HG02642 (cell line): ENCODE results near the gene RAP1A.
A peak's percentile ranks its signal among the peaks of the same experiment; 100 is the strongest.

ENCODE experiments used
- ATAC-seq: cut with Tn5 transposase; IDR thresholded peaks from one replicate; pipeline ENCODE4 v1.9.1; 2021; ENCODE audit warnings: mild to moderate bottlenecking; ENCODE audit not compliant: unreplicated experiment, poor library complexity

RAP1A gene

DNA sequence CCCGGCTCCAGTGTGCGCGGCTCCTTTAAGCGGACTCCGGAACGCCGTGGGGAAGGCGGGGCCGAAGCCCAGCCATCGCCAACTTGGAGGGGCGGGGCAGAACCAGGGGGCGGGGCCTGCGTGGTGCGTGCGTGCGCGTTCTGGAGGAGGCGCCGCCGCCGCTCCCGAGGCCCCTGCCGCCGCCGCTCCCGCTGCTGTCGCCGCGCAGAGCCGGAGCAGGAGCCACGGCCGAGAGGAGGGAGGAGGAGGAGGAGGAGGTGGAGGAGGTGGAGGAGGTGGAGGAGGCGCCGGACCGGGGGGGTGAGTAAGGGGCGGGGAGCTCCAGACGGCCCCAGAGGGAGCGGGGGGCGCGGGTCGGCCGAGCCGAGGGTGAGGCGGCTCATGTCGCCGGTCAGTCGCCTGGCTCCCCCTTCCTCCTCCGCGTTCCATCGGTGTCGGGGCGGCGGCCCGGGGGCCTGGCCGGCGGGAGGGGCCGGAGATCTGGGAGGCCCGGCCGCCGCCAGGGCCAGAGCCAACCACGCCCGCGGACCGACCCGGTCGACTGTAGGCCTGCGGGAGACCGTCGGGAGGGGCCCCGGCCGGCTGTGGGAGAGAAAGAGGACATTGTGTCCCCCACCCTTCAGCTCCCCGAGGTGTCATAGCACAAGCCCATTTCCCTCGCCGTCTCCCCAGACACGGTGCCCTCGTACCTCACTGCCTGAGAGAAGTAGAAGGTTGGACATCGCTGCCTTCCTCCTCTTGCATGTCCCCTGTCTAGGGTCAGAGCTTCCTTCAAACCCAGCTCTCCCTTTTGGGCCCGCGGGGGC is at the start of gene RAP1A:
RAP1A (plus strand) TSS at position 155 of the 806 bp plus-strand sequence. CDS start 71,572 bp downstream, outside the sequence.
- ATAC-seq, result peak; percentile 74

DNA sequence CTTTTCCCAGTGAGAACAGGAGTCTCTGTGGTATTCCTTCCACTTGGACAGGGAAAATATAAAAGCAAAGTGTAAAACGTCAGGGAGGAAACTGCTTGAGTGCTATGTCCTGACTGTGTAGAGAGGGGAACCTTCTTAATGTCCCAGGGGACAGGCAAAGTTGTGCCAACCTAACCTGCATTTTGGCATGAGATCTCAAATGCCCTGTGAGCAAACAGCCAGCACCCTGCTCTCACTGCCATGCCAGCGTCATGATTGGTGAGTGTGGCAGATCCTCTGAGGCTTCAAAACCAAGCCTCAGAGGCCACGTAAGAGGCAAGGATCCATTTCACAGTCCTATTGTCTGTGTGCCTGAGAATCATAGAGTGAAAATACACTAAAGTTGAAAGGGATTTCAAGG is 49.7 kb upstream of the RAP1A start:
- no peak for ATAC-seq

DNA sequence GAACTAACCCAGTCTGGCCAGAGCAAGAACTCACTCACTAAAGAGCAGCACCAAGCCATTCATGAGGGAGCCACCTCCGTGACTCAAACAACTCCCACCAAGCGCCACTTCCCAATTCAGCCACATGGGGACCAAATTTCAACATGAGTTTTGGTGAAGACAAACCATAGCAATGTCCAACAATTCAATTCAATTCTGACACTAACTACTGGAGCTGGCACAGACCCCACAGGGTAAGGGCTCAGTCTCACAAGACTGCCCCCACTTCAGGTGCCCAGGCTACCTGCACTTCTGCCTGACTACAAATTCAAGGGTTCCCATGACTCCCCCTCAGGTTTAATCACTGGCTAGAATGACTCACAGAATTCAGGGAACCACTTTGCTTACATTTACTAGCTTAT is 48.8 kb upstream of the RAP1A start:
- no peak for ATAC-seq

DNA sequence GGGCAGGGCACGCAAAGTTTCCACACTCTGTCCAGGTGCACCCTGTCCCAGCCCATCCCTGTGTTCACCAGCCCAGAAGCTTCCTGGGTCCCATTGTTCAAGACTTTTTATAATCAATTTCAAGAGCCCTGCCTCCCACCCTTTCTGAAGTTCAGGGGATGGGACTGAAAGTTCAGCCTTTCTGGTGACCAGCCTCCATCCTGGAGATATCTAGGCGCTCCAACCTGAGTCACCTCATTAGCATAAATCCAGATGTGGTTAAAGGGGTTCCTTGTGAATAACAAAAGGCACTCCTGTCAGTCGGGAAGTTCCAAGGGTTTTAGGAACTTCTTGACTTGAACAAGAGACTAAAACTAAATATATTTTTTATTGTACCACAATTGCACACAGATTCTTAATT is 48.4 kb upstream of the RAP1A start:
- no peak for ATAC-seq

DNA sequence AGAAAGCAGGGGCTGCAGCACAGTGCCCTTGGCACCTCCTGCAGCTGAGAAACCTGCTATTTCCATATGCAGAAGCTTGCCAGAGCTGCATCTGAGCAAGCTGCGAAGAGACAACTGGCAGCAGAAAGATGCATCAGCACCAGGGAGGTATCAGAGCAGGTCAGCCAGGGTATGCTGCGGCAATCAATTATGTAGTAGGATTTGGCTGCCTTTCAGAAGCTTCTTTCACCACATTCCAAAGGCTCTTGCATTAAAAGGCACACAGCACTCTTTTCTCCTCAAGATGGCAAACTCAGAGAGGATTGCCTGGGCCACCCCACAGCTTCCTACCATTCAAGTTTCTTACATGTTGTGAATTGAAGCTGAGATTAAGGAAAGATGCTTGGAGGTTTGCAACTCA is 47.6 kb upstream of the RAP1A start:
- ATAC-seq, result no peak

DNA sequence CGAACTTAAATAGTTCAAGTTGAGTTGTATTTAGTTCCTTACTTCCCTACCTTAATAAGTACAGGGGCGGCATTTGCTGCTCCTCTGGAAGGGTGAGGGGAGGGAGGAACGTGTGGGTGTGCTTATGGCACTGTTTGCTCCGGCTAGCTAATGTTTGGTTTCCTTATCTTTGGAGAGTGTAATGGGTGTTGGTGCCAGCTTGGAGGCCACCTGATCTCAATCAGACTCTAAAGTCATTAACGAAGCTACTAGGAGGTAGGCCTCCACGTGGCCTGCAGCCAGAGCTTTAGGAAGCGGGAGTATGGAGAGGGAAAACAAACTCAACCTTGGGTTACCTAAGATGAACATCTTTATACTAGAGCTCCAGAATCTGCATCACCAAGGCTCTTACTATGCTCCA is 43.0 kb upstream of the RAP1A start:
- no peak for ATAC-seq

DNA sequence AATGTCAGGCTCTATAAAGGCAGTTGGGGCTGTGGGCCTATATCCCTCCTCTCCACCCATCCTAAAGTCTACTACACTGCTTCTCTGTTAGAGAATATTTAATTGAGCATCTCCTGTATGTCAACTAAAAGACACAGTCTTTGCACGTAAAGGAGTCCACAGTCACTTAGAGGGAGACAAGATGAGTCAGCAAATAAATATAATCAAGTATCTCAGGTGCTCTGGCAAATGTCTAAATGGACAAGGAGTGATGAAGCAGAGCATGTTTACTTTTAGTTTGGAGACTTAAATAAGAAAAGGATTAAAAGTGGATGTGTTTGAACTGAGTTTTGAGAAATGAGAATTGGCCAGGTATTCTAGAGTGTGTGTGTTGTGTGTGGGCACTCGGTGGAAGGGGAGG is 41.8 kb upstream of the RAP1A start:
- no peak for ATAC-seq

DNA sequence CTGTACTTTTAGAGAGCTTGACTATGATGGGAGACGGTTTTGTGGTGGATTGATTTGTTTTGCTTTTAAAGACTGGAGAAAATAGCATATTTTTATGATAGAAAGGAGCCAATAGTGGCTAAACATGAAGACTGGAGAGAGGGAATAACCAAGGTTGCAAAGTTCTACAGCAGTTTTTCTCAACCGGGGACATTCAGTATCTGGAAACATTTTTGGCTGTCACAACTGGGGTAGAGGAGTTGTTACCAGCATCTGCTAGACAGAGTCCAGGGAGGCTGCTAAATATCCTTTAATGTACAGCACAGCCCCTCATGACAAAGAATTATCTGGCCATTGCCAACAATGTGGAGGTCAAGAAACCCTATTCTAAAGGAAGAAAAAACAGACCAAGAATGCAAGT is 38.4 kb upstream of the RAP1A start:
- ATAC-seq, result no peak

DNA sequence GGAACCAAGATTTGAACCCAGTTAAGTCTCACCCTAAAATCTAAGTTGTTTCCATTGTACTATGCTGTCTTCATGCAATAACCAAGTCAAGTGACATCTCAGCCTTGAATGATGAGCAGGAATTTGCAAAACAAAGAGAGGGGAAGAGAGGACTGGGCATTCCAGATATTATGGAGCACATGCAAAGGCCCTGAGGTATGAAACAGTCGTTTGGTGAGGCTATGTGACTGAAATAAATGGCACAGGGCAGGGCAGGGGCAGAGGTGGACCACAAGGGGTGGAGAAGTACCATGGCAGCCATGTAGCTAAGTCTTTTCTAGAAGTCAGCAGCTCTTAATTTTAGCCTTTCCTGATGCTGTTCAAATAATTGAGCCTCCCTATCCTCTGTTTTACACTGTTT is 37.6 kb upstream of the RAP1A start:
- no peak for ATAC-seq

DNA sequence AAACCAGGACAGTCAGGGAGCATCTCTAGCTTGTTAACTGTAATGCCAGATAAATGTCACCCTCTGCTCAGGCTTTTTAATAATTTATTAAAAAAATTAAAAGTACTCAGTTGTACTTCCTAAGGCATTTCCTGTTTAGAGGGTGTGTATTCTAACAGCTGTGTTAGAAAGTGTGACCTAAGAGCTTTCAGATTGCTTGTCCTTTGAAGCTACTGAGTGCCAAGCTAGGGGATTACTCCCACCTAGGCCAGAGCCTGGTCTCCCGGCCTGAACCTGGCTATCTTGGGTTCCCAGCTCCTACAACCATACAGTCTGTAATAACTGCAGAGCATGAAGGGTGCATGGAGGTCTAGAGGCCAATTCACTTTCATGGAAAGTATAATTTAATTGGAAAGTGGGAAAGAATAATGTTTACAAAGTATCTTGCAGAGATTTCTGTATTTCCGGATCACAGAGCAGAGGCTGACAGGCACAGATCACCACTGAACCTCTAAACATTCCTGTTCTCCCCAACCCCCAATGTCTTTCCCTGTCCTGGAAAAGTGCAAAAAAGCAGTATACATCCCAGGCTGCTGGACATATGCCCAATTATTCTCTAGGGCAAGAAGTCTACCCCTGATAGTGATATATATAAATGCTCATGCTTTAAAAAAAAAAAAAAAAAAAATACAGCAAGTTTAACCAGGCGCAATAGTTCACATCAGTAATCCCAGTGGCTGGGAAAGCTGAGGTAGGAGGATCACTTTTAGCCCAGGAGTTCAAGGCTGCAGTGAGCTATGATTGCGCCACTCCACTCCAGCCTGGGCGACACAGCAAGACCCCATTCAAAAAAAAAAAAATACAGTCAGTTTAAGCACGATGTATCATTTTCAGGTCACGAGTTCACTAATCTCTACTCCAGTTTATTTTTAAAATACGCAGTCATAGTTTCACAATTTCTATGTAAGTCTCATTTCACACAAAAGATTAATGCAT is 36.7 kb upstream of the RAP1A start:
- ATAC-seq, result no peak

DNA sequence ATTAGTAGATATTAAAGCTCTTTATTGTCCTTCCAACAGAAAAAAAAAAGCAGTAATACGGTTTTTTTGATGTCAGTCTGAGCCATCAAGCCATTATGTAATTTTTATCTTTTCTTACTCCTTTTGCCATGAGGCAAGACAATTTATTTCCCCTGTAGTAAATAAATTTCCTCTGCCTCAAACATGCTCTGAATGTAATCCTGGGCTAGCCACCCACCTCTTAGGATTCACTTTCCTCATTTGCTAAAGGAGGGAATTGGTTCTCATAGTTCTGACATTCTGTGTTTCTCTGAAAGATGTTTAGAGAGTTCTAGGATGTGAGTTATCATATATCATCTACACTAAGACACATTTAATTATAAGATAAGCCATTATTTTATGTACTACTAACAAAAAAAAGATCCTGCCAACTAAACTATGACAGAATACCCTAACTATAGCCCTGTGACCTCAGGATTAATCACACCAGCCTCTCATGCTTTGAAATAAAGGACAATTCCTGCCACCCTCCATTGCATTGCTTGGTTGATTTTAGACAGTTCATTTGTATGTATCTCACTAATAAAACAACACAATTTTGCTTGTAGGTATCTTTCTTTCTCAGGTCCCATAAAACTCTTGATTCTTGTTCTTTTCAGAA is 34.0 kb upstream of the RAP1A start:
- no peak for ATAC-seq

DNA sequence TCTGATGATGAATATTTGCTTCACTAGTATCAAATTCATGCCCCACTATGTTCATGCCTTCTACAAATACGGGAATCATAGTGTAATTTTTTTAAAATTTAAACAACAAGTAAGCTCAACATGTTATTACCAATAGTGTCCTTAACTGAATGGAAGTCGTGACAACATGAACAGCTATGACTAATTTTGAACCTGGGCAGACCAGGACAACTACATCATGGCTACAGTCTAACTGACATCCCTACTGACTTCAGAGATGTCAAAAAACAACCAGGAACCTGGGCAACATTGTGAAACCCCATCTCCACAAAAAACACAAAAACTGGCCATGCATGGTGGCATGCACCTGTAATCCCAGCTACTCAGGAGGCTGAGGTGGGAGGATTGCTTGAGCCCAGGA is 33.5 kb upstream of the RAP1A start:
- no peak for ATAC-seq

DNA sequence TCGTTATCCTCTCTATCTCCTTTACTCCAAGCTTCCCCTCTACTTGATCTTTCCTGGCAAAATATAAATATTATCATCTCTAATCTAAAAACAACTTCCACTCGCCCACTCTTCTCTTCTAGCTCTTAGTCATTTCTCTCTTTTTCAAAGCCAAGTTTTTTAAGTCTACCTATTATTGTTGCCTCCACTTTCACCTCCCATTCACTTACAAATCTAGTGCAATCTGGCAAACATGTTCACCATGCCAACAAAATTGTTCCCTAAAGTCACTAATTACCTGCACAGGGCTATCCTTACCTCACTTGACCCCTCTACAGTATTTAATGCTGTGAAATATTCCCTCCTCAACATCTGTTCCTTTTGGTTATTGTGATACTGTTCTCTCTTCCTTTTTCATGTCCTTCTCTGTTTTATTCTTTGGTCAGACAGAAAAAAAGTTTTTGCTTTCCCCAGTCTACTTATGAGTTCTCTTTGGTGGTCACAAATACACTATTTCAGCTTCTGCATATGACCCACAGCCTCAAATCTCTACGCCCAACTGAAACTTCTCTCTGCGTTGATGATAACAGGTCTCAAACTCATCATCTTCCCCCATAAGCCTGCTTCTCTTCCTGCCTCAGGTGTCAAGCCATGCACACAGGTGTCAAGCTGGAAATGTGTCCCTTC is 31.9 kb upstream of the RAP1A start:
- ATAC-seq, result no peak

DNA sequence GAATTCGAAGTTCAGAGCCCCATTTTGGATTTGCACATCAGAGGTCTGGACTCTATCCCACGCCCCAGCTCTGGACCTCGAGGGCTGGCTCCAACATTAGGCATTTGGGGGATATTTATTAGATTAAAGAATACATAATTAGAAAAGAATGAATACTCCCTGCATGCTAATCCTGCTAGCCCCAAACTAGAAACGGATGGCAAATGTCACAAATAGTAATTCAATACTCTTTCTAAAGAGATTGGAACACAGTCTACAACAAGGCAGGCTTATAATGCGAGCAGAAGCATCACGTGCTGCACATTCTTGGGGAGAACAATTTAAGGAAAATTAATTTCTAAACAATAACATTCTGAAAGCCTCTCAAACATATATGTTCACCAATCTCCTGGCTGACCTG is 27.7 kb upstream of the RAP1A start:
- no peak for ATAC-seq

DNA sequence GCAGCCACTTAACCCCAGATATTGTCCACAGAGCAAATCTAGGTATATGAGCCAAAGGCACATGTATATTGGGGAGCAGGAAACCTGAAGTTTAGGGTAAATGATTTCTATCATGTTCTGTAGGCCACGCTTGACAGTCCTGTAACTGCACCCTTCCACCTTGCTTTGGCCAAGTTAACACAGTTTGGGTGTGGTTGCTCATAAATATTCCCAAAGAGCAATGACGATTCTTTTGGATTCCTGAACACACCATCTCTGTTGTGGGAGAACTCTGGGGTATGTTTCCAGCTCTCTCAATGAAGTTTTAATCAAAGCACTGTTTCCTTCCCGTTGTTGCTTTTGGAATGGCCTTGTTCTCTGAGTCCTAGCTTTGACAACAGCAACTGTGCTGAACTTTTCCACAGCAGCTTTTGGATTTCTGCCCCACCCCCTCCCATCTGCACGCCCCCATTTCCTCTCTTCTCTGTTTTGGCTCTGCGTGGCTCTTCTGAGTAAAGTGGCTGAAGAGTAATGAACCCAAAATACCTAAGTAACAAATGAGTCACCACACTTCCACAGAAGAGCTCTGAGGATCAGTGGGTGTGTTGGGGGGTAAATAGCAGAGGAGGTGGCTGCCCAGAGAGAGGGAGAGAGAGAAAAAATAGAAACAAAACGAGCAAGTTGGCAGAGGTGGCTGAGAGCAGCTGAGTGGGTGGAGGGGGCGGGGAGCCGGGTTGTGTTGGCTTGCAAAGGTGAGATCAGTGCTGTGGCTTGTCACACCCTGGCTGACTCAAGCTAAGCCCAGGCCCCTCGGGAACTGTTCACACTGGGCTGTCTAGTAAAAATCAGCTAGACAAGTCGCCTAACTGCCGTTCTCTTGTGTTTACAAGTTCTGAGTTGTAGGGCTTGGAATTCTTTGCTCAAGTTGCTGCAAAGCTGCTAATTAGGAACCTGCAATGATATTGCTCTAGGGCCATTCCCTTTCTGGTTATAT is 26.9 kb upstream of the RAP1A start:
- ATAC-seq, result peak; percentile 81

DNA sequence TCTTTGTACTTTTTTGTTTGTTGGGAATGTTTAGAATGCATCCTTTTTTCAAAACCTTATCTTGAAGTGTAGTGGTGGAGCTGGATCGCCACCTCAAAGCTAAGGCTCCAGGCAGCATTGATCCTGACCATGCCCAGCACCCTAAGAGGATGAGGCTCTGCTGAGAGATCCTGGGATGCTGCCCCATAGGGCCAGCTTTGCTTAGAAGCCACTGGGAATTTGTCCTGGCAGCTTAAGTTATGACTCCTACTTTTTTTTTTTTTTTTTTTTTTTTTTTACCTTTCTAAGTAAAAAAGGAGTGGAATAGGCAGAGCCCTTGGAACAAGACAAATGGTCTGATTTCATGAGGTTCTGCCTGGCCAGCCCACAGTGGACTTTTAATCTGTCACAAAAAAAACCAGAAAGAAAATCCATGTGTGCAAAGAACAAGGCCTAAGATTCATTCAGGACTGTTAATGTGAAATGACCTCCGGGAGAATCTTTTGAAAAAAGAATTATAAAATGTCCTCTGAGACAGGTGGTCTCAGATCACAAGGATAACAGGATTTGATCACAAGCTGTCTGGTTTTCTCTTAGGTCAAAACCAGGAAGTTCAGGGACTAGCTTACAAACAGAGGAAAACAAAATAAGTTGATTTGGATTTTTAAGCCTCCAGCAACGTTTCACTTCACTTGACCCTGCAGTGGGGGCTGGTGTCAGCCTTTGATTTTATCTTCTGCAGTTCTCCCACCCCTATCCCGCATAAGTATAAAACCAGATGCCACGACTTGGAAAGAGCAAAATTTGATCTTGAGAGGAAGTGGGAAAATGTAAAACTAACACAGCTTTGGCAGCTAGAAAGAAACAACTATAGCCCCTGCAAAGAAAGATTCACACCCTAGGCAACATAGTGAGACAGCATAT is 25.9 kb upstream of the RAP1A start:
- ATAC-seq, result no peak

DNA sequence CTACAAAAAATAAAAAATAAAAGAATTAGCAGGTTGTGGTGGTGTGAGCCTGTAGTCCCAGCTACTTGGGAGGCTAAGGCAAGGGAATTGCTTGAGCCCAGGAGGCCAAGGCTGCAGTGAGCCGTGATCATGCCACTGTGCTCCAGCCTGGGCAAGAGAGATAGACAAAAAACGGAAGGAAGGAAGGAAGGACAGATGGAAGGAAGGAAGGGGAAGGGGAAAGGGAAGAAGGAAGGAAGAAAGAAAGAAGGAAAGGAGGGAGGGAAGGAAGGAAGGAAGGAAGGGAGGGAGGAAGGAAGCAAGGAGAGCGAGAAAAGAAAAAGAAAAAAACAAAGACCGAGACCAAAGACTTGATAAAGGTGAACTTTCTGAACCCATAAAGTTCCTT is 25.3 kb upstream of the RAP1A start:
- ATAC-seq, result no peak

DNA sequence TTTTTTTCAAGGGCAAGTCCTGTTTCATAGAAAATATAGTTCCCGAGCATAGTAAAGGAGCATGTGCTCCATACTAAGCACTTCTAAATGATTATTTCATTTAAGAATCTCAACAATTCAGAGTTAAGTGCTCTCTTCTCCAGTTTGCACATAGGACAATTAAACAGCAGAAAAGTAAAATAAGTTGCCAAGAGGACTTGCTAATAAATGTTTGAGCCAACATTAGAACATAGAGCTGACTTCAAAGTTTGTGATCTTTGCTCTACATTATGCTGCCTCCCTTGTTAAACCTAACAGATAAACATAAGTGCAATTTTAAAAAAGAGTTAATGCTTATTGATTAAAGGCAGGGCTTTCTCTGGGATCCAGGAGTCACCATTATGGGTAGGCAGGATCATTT is 23.8 kb upstream of the RAP1A start:
- ATAC-seq, result no peak
